Panc1 (cell line): ENCODE data around the gene MS4A4A.

Experiments used
- POLR2AphosphoS5 ChIP-seq: IDR thresholded peaks from 2 replicates; pipeline ENCODE4 v1.6.1; 2012; ENCODE audit warnings: mild to moderate bottlenecking, low read depth, low read length, moderate library complexity
- SIN3A ChIP-seq: IDR thresholded peaks from 2 replicates; pipeline ENCODE4 v1.6.1; 2012; ENCODE audit warnings: low read depth, mild to moderate bottlenecking, low read length, moderate library complexity, borderline replicate concordance; ENCODE audit not compliant: insufficient read depth
- TF ChIP-seq, protein P1 (sequence below): fragments of 450-650 bp; IDR thresholded peaks from 2 replicates; pipeline ENCODE4 v1.5.1; 2017; ENCODE audit warnings: mild to moderate bottlenecking

DNA sequence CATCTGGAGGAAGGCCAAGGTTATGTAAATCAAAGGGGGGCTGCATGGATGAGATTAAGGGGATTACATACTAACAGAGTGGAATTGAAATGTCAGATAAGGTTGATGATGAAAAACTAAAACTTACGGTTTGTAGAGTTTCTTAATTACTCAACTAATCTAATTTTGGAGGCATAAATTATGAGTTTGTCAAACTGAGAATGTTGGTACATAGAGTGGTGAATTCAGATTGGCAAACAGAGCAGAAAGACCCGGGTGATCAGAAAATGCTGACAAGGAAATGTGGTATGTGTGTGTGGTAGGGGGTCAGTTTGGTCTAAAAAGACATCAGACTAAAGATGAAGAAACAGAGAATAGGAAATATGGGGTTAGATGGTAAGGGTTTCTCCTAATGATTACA, 57.6 kb downstream of the MS4A4A start:
- TF ChIP-seq, protein P1, sequence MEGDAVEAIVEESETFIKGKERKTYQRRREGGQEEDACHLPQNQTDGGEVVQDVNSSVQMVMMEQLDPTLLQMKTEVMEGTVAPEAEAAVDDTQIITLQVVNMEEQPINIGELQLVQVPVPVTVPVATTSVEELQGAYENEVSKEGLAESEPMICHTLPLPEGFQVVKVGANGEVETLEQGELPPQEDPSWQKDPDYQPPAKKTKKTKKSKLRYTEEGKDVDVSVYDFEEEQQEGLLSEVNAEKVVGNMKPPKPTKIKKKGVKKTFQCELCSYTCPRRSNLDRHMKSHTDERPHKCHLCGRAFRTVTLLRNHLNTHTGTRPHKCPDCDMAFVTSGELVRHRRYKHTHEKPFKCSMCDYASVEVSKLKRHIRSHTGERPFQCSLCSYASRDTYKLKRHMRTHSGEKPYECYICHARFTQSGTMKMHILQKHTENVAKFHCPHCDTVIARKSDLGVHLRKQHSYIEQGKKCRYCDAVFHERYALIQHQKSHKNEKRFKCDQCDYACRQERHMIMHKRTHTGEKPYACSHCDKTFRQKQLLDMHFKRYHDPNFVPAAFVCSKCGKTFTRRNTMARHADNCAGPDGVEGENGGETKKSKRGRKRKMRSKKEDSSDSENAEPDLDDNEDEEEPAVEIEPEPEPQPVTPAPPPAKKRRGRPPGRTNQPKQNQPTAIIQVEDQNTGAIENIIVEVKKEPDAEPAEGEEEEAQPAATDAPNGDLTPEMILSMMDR = no peak
- TF ChIP-seq POLR2AphosphoS5 (no peak), SIN3A (no peak)
